Right cardiac atrium (tissue), 5 donors: ENCODE data around the gene HP. TPM values are rescaled to one million over a fixed set of nuclear protein-coding genes. Genes with fewer than 3 reads are reported as not detected.
A peak's percentile ranks its signal among the peaks of the same experiment; 100 is the strongest.
"Not testable (repeated sequence)": the region's sequence is repeated elsewhere in the genome, so short reads cannot be mapped to it uniquely, and the experiment has no call there.

Experiments used
- ATAC-seq, 2 donors: fragments of 200-7000 bp; cut with Tn5 transposase; one replicate each; pipeline versions ENCODE4 v1.8.0 to v1.9.1; 2020; ENCODE audit warnings: moderate library complexity in 2 of 2, mild to moderate bottlenecking in 1 of 2
- DNase-seq, 3 donors: peaks; one replicate each; pipeline ENCODE4 v3.0.0-alpha.2; 2020
- H3K27ac ChIP-seq: one replicate; pipeline ENCODE4 v1.5.1; 2013; ENCODE audit warnings: mild to moderate bottlenecking, low read length, control low read depth, moderate library complexity
- H3K27me3 ChIP-seq: one replicate; pipeline ENCODE4 v1.6.1; 2013; ENCODE audit not compliant: control insufficient read depth, insufficient read depth
- H3K4me1 ChIP-seq: one replicate; pipeline ENCODE4 v1.6.1; 2013; ENCODE audit warnings: low read length; ENCODE audit not compliant: control insufficient read depth, insufficient read depth
- H3K4me3 ChIP-seq: one replicate; pipeline ENCODE4 v1.5.1; 2013; ENCODE audit warnings: low read length, control low read depth
- H3K9me3 ChIP-seq: one replicate; pipeline ENCODE4 v1.6.1; 2013; ENCODE audit warnings: low read length; ENCODE audit not compliant: control insufficient read depth
- WGBS: extraction: QIAGEN DNeasy Blood & Tissue Kit; methylation state at CpG from one replicate; pipeline ENCODE4 v1.1.7; 2013; 5-methylcytosine and 5-hydroxymethylcytosine counted together
- intact Hi-C, 4 donors: fragments of 100-400 bp; cut with DNase I; formaldehyde crosslinking; loops; one replicate each; pipeline versions ENCODE4 v1.11.0 to v1.14.0; 2022 to 2023
- polyA plus RNA-seq: library from polyadenylated mRNA; stranded (reverse); fragments of 200-250 nt; gene quantifications from one replicate; pipeline ENCODE4 v1.2.3, GENCODE V29; 2013
- total RNA-seq, 4 donors: library from RNA; stranded (reverse); fragmentation: NEBNext Ultra II Directional; extraction: Animal tissue kit (Norgen Biotek cat#: 25700); gene quantifications; one replicate each; pipeline ENCODE4 v1.2.1, GENCODE V29; 2021
- donor health status: healthy with polysubstance abuse.
- donor health status: DM: no; HTN: yes; CAD: no.
- donor health status: DM: no; HTN: no; CAD: no.
- donor health status: DM: no; HTN: yes; CAD: no; lungs with severe emphysema.
- donor health status: DM: yes; HTN: yes; CAD: no.

HP gene
- total and polyA plus RNA-seq, 5 donors: 3.1 to 103 (median 30.2) TPM

- Histone ChIP-seq H3K27me3 (no peaks in the 10 kb centered on the region), H3K4me1 (no peaks in the 10 kb centered on the region), H3K27ac (no peak overlapping the region), H3K4me3 (no peak overlapping the region), H3K9me3 (no peaks in the 10 kb centered on the region)
- 62% methylated on average over 3 of the region's 3 CpGs for whole genome bisulfite sequencing
- ATAC-seq: no peak
- DNase-seq: no peak
- intact Hi-C loops: no loop called here
Measured at GRCh38 chr16:72043058-72043457, 11.2 kb upstream of the HP start.

GRCh38 chr16:72043539-72043938 is 10.8 kb upstream of the HP start:
- no peak overlapping the region for H3K4me3 ChIP-seq
- ATAC-seq (no peak), DNase-seq (no peak)
- H3K9me3 ChIP-seq: no peaks in the 10 kb centered on the region
- intact Hi-C loops: no loop called here
- H3K27ac ChIP-seq: no peak overlapping the region
- no peaks in the 10 kb centered on the region for H3K4me1 ChIP-seq
- 95% methylated on average over 1 of the region's 1 CpG for WGBS
- no peaks in the 10 kb centered on the region for H3K27me3 ChIP-seq

GRCh38 chr16:72044296-72044695 is 10.0 kb upstream of the HP start:
- DNase-seq: no peak

GRCh38 chr16:72044825-72045359 is 9.4 kb upstream of the HP start:
- 64% methylated on average over 2 of the region's 2 CpGs for WGBS
- no peak overlapping the region for H3K4me3 ChIP-seq
- DNase-seq (no peak), ATAC-seq (no peak)
- H3K9me3 ChIP-seq: no peaks in the 10 kb centered on the region
- intact Hi-C loops: no loop called here
- no peaks in the 10 kb centered on the region for H3K4me1 ChIP-seq
- H3K27me3 ChIP-seq: no peaks in the 10 kb centered on the region
- H3K27ac ChIP-seq: no peak overlapping the region

More at GRCh38 chr16:72044296-72044695, 10.0 kb upstream of the HP start:
- WGBS: 79% methylated on average over 6 of the region's 6 CpGs
- Histone ChIP-seq H3K27ac (no peak overlapping the region), H3K27me3 (no peaks in the 10 kb centered on the region), H3K4me1 (no peaks in the 10 kb centered on the region), H3K4me3 (no peak overlapping the region), H3K9me3 (no peaks in the 10 kb centered on the region)
- intact Hi-C loops: no loop called here
- ATAC-seq: no peak

- H3K4me3 ChIP-seq: no peak overlapping the region
- no peak overlapping the region for H3K27ac ChIP-seq
- H3K27me3 ChIP-seq: no peaks in the 10 kb centered on the region
- no peak for DNase-seq
- no peaks in the 10 kb centered on the region for H3K9me3 ChIP-seq
- intact Hi-C loops: no loop called here
- peaks cover 3% of the 10 kb centered on the region for H3K4me1 ChIP-seq
- ATAC-seq: no peak
Measured at GRCh38 chr16:72049110-72049509, 5.2 kb upstream of the HP start.

- peak in 2 of 3 donors; percentile 43 to 65 for DNase-seq
- Histone ChIP-seq H3K4me3 (no peak overlapping the region), H3K27ac (no peak overlapping the region), H3K27me3 (no peaks in the 10 kb centered on the region), H3K4me1 (peaks cover 5% of the 10 kb centered on the region), H3K9me3 (no peaks in the 10 kb centered on the region)
- intact Hi-C loops: no loop called here
- ATAC-seq: peak; percentile 50 to 59
- 84% methylated on average over 4 of the region's 4 CpGs for WGBS
Measured at GRCh38 chr16:72050769-72051464, 3.4 kb upstream of the HP start.

GRCh38 chr16:72051818-72052217 is 2.5 kb upstream of the HP start:
- no peak for DNase-seq
- intact Hi-C loops: no loop called here
- peaks cover 5% of the 10 kb centered on the region for H3K4me1 ChIP-seq

GRCh38 chr16:72055911-72056310 is 1.6 kb downstream of the HP start:
- no peak overlapping the region for H3K27ac ChIP-seq
- H3K4me3 ChIP-seq: no peak overlapping the region
- H3K4me1 ChIP-seq: peaks cover 2% of the 10 kb centered on the region
- DNase-seq: no peak
- 88% methylated on average over 4 of the region's 4 CpGs for WGBS
- H3K9me3 ChIP-seq: no peaks in the 10 kb centered on the region
- no peak for ATAC-seq
- intact Hi-C loops: no loop called here
- H3K27me3 ChIP-seq: no peaks in the 10 kb centered on the region

More at GRCh38 chr16:72051818-72052217, 2.5 kb upstream of the HP start:
- H3K4me3 ChIP-seq: no peak overlapping the region
- ATAC-seq: peak; percentile 58 to 62
- no peak overlapping the region for H3K27ac ChIP-seq
- H3K27me3 ChIP-seq: no peaks in the 10 kb centered on the region
- 74% methylated on average over 2 of the region's 2 CpGs for WGBS
- H3K9me3 ChIP-seq: no peaks in the 10 kb centered on the region

- H3K4me3 ChIP-seq, DNase-seq, intact Hi-C loops, H3K27ac ChIP-seq, H3K9me3 ChIP-seq, H3K4me1 ChIP-seq, H3K27me3 ChIP-seq: not testable (repeated sequence)
- WGBS: 68% methylated on average over 2 of the region's 6 CpGs
- ATAC-seq: peak; percentile 56 to 60
Measured at GRCh38 chr16:72057313-72057712, 3.0 kb downstream of the HP start.

- DNase-seq, H3K27me3 ChIP-seq, H3K9me3 ChIP-seq, H3K27ac ChIP-seq, H3K4me3 ChIP-seq, intact Hi-C loops, H3K4me1 ChIP-seq: not testable (repeated sequence)
- peak; percentile 25 to 36 for ATAC-seq
- WGBS: 71% methylated on average over 7 of the region's 7 CpGs
Measured at GRCh38 chr16:72059060-72059459, 4.8 kb downstream of the HP start.

GRCh38 chr16:72060405-72060804 is 6.1 kb downstream of the HP start:
- Histone ChIP-seq H3K27ac (no peak overlapping the region), H3K4me3 (no peak overlapping the region), H3K27me3 (no peaks in the 10 kb centered on the region), H3K4me1 (no peaks in the 10 kb centered on the region), H3K9me3 (no peaks in the 10 kb centered on the region)
- 91% methylated on average over 9 of the region's 9 CpGs for WGBS
- no peak for ATAC-seq
- intact Hi-C loops: no loop called here
- no peak for DNase-seq
